Nephron progenitor cell (in vitro differentiated cells): ENCODE results near the gene PRR30.

Experiments
- DNase-seq: peaks from one replicate; pipeline ENCODE4 v3.0.0; 2021
- H3K27ac Mint-ChIP-seq: 2 replicates; pipeline ENCODE4 v1.8.0; 2021; ENCODE audit warnings: mild to moderate bottlenecking, moderate library complexity, mixed read lengths
- H3K27me3 Mint-ChIP-seq: 2 replicates; pipeline ENCODE4 v1.8.0; 2021; ENCODE audit warnings: mild to moderate bottlenecking, low read depth, mixed read lengths; ENCODE audit not compliant: poor library complexity
- H3K36me3 Mint-ChIP-seq: 2 replicates; pipeline ENCODE4 v1.8.0; 2021; ENCODE audit warnings: low read depth, mixed read lengths
- H3K4me1 Mint-ChIP-seq: 2 replicates; pipeline ENCODE4 v1.8.0; 2021; ENCODE audit warnings: mixed read lengths
- H3K4me3 Mint-ChIP-seq: 2 replicates; pipeline ENCODE4 v1.8.0; 2021; ENCODE audit warnings: mild to moderate bottlenecking, moderate library complexity, mixed read lengths
- H3K9me3 Mint-ChIP-seq: 2 replicates; pipeline ENCODE4 v1.8.0; 2021; ENCODE audit warnings: mild to moderate bottlenecking, moderate library complexity, mixed read lengths
- CTCF ChIP-seq: fragments of 200-600 bp; sonication (generic); IDR thresholded peaks from 2 replicates; pipeline ENCODE4 v1.5.0; 2021; ENCODE audit warnings: antibody characterized with exemption

Gene PRR30

GRCh38 chr2:27094353-27094984 lies 44.7 kb downstream of the PRR30 start:
- TF ChIP-seq CTCF, result no peak
- Mint-ChIP-seq H3K4me3 (no peak overlapping the region), H3K9me3 (no peaks in the 10 kb centered on the region), H3K27me3 (peaks cover 26% of the 10 kb centered on the region), H3K27ac (no peak overlapping the region), H3K36me3 (no peaks in the 10 kb centered on the region), H3K4me1 (peaks cover 37% of the 10 kb centered on the region)
- no peak for DNase-seq

GRCh38 chr2:27093430-27094352 lies 45.5 kb downstream of the PRR30 start:
- Mint-ChIP-seq H3K27ac (no peak overlapping the region), H3K4me3 (no peak overlapping the region), H3K27me3 (peaks cover 28% of the 10 kb centered on the region), H3K4me1 (peaks cover 33% of the 10 kb centered on the region), H3K9me3 (no peaks in the 10 kb centered on the region), H3K36me3 (no peaks in the 10 kb centered on the region)
- TF ChIP-seq CTCF, result no peak
- DNase-seq, result no peak

- H3K27me3 Mint-ChIP-seq, result peaks cover 34% of the 10 kb centered on the region
- no peak for TF ChIP-seq CTCF
Measured at GRCh38 chr2:27092696-27093429, 46.3 kb downstream of the PRR30 start.

GRCh38 chr2:27091746-27092695 lies 47.2 kb downstream of the PRR30 start:
- Mint-ChIP-seq H3K4me1 (peaks cover 40% of the 10 kb centered on the region), H3K27me3 (peaks cover 42% of the 10 kb centered on the region), H3K36me3 (no peaks in the 10 kb centered on the region), H3K4me3 (peak overlapping the region; percentile 9), H3K27ac (no peak overlapping the region), H3K9me3 (no peaks in the 10 kb centered on the region)
- TF ChIP-seq CTCF, result no peak
- no peak for DNase-seq

More at GRCh38 chr2:27092696-27093429, 46.3 kb downstream of the PRR30 start:
- Mint-ChIP-seq H3K36me3 (no peaks in the 10 kb centered on the region), H3K4me3 (no peak overlapping the region), H3K4me1 (peaks cover 32% of the 10 kb centered on the region), H3K9me3 (no peaks in the 10 kb centered on the region), H3K27ac (no peak overlapping the region)
- DNase-seq, result no peak
